GM03348 (cell line): ENCODE measurements around the gene GLP1R.
"Not testable (repeated sequence)": the region's sequence is repeated elsewhere in the genome, so short reads cannot be mapped to it uniquely, and the experiment has no call there.

Experiments used
- DNase-seq: peaks from one replicate; pipeline ENCODE4 v3.0.0; 2012; ENCODE audit warnings: low spot score

GLP1R gene

GRCh38 chr6:39128106-39128505 lies 79.5 kb downstream of the GLP1R start:
- no peak for DNase-seq

- no peak for DNase-seq
These were observed 80.3 kb downstream of the GLP1R start for GRCh38 chr6:39128832-39129231.

GRCh38 chr6:39130691-39131090 lies 82.1 kb downstream of the GLP1R start:
- no peak for DNase-seq

- DNase-seq, result not testable (repeated sequence)
These were observed 86.2 kb downstream of the GLP1R start for GRCh38 chr6:39134761-39135160.

GRCh38 chr6:39136207-39136606 lies 87.6 kb downstream of the GLP1R start:
- DNase-seq, result not testable (repeated sequence)

- DNase-seq, result peak; percentile 25
These were observed 88.7 kb downstream of the GLP1R start for GRCh38 chr6:39137245-39137644.
